ENCODE measurements around the gene C10orf90. TPM values are rescaled to one million over a fixed set of nuclear protein-coding genes. Genes with fewer than 3 reads are reported as not detected.

C10orf90 gene
- total RNA-seq, 1 donor from 2014 or later = not detected

DNA sequence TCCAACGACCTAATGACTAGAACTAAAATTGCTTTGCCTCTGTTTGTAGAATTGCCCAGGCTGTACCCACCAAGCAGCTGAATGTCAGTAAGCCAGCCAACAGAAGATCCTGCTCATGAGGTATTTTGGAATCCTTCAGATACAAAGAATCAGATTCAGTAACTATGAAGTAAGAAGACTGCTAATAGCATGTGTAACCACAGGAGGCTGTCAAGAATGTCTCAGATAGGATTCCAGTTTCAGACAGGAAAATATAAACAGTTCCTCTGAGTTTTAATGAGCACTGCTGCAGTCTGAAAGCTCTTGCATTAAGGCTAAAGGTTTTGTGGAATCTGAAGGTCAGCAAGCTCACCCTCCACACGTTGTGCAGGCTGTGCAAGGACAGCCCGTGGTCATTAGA, 169.6 kb downstream of the C10orf90 start:
- no peak for DNase-seq

DNA sequence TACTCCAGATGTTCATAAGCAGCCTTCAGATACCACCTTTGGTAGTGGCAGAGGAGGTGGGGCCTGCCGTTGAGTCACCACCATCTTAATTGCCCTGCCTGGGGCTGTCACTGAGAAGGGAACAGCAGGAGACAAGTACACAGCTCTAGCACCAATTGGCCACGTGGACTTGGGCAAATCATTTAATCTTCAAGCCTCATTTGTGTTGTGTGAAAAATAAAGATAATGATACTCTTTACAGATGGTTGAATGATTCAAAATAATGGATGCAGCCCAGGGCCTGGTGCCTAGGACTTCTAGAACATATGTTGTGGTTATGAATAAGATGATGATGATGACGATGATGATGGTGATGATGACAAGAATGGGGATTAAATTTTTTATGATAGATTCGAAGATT, 170.3 kb downstream of the C10orf90 start:
- no peak for DNase-seq

DNA sequence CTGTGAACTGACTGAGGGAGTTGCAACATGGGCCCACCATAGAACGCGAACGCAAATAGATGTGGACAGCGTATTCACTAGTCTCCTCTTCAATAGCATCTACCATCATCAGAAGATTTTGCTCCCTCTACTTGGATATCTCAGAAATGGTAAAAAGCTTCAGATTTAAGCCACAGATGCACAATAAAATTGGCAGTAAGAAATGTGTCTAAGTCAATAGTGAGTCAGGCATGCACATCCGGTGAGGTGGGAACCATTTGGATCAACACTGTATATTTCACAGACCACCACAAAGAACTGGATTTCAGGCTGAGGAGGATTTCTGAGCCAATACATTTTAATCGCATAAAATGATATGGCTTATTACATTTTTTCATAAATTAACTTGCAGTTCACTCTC, 170.7 kb downstream of the C10orf90 start:
- DNase-seq = no peak

DNA sequence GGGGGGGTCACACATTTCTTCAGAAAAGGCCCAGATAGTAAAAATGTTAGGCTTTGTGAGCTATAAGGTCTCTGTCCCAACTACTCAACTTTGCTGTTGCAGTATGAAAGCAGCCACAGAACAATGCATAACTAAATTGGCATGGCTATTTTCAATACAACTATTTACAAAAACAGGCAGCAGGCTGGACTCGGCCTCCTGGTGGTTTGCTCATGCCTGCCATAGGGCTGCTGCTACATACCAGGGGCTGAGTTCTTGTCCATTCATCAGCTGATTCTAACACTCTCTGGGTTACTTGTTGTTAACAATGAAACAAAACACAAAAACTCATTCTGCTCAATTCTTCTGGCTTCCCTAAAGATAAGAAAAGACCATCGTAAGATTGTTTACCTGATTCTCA, 172.8 kb downstream of the C10orf90 start:
- DNase-seq = no peak

DNA sequence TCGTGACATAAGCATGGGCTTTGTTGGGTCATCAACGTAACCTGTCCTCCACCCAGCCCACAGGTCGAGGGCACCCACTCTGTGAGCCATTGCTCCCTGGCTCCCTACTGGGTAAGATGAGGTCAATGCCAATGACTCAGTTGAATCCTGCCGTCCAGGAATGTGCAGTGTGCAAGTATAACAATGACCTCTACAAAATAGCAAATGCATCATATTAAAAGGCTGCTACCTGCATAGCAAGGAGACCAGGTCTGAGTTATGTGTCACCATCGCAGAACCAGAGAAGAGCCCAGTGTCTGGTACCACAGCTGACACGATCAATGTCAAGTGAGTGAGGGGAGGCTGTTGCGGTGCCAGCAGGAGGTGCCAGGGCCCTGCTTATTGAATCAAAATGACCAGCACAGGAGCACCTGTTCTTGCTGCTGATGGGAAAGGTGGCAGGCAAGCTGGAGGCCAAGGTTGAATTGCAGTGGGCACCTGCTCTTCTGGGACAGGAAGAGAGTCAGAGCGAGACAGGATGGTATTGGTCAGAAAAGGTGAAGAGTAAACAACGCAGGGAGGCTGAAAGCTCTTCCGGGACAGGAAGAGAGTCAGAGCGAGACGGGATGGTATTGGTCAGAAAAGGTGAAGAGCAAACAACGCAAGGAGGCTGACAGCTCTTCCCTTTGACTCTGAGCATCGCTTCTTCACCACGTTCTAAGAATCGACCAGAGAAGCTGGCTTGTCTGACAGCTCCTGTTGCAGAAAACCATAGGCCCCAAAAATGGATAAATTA, 173.5 kb downstream of the C10orf90 start:
- no peak for DNase-seq

DNA sequence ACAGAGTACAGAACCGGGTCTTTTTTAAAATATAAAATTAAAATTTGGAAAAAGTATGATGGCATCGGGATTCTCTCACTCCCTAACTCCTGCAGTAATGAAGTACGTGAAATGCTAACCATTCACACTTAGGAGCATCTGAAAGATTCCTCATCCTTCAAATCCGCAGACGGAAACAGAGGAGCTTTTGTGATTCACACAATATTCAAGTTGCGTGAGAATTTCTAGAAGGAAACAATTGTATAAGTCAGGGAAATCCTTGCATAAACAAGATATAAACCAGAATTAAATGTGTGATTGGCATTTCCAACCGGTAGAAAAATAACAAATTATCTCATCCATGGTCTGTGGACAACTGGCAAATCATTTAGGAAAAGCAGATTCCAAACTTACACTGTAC, 179.0 kb downstream of the C10orf90 start:
- DNase-seq = no peak

DNA sequence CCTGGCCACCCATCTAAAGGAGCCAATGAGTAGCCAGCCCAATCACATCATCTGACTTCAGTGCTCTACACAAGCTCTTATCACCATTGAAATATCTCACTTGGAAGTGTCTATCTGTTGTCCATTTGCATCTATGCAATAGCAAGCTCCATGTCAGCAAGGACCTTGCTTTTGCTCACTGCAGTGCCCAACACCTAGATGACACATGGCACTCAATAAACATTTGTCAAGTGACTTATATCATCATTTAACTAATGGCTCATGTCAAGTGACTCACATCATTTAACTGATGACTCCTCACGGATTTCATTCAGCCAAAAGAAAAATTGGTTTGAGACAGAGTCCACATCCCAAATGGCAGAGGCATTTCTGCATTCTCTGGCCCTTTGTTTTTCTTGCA, 189.3 kb downstream of the C10orf90 start:
- DNase-seq = no peak

DNA sequence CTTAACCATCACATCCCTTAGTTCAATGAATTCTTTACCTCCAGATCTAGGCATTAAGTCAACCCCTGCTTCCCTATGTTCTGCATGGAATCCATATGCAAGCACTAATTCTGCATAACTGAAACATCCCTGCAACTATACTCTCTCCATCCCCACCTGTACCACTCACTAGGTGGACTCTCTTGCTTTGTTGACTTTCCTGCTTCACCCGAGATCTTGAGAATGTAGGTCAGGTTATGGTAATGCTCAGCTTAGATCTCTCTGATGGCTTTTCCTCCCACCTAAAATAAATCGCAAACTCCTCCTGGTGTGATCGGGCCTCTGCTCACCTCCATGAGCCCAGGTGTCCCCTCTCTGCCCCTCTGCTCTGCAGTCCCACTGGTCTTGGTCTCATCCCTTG, 189.8 kb downstream of the C10orf90 start:
- DNase-seq = no peak

DNA sequence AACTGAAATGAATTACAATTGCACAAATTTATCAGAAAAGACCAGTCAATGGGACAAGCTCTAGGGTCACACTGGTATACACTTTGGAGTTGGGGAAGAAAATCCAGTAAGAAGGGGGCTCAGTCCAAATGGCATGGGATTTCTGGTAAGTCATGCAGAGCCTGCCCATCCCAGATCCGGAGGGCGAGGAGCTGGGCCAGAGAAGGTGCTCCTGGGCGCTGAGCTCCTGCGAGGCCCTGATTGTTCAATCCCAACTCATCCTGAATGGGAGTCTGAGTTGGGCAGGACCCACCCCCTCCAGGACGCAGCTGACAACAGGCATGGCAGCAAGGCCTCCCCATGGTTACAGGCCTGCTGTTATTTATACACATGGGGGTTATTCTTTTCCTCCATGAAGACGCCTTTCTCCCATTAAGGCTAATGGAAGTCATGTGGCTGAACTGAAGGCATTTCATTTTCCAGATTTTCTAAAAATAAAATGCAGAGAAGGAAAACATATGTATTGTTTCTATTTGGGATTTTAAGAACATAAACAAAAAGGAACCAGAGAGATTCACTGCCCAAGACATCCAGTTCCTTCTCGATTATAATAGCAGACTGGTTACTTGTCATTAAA, 191.1 kb downstream of the C10orf90 start:
- DNase-seq = no peak

DNA sequence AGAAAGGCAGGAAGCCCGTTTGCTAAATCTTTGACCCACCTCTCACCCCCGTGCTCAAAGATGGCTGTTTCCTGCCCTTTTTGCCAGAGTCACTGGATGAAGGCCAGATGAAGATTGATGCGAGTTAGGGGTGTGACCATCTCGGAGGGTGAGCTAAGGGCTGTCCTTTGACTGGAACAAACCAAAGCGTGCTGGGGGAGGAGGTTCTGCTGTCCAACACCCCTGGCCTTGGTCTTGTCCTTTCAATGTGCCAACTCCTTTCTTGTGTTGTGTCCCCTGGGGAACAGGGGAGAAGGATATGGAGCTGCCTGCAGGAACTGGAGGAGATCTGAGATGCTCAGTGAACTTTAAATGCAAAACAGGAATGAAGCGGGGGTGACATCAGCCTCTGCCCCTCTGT, 191.9 kb downstream of the C10orf90 start:
- no peak for DNase-seq

DNA sequence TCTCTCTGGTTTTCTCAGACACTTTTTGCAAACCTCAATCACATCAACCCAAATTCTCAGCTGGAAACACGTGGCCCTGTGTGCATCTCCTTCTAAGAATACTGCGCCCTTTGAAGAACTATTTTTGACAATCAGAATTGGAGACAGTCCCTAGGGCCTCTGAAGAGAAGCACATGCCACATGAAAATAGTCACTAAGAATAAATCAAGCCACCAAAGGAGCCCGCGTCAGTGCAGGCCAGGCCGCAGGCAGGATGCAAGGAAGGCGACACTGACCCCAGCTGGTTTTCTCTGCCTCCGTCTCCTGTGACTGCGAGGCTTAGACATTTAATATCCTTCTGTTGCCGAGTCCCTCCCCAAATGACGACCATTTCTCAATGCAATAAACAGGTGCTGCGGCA, 194.2 kb downstream of the C10orf90 start:
- no peak for DNase-seq

DNA sequence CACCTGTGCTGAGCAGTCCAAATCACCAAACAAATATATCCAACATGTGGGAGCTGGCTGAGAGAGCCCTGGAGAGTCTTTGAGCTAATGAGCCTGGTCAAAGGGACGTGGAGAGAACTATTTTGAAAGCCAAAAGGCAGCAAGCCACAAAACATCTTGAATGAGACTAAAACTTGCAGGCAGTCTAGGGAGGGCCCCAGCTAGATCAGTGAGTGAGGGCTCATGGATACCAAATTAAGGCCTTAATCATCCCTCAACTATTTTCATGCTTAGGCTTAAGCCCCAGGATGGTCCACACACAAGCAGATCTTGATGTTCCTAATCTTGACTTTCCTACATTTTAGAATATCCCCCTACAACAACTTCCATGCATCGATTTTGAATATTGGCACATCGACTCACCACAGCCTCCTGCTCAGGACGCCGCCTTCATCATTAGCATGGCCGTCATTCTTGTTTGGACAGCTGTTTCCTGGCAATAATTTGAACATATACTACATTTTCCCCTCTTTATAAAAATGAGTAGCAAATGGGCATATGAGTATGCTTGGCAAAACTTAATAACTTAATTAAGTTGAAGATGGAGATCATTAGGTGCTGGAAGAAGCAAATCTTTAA, 195.3 kb downstream of the C10orf90 start:
- DNase-seq = no peak

DNA sequence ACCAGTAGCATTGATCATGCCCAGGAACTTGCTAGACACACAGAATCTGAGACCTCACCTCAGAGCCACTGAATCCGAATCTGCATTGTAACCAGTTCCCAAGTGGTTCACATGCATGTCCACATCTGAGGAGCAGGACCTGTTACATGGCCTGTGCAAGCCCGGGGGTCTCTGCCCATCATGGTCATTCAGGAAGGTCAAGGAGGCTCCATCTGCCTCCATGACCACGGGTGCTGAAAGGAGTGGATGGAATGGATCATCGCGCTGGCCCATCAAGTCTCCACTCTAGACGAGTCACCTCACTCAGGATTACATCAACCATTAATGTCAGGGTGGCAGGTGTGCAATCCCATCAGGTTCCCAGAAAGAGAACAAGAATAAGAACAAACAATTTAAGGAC, 196.5 kb downstream of the C10orf90 start:
- DNase-seq = no peak

DNA sequence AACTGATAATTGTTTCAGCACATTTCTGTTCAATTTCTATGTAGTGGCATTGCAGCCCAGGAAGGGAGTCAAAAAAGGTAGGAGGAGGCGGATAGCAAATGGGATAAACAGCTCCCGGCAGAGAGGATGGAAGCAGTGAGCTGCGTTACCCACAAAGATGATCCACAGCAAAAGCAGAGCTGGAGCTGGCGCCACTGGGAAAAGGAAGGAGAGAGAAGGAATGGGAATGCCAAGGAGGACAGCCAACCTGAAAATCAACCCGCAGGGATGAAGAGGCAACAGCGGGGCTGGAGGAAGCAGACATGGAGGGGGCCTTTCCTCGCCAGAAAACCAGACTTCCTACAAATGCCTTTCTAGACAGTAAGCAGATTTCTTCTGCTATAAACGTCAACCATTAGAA, 199.5 kb downstream of the C10orf90 start:
- no peak for DNase-seq

DNA sequence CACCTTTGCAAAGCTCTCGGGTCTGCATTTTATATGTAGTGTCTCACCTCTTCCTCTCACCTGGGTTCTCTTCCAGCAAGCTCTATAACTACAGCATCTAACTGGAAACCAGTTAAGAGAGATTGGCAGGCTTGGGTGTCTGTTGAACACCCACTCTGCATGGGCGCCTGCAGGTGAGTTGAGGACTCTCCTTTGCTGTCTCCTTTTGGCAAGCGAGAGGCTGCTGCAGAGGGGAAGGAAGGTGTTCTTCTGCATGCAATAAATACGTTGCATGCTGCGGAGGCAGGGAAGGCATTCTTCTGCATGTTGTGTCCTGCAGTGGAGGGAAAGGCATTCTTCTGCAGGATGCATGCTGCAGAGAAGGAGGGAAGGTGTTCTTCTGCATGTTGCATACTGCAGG, 200.8 kb downstream of the C10orf90 start:
- DNase-seq = no peak

DNA sequence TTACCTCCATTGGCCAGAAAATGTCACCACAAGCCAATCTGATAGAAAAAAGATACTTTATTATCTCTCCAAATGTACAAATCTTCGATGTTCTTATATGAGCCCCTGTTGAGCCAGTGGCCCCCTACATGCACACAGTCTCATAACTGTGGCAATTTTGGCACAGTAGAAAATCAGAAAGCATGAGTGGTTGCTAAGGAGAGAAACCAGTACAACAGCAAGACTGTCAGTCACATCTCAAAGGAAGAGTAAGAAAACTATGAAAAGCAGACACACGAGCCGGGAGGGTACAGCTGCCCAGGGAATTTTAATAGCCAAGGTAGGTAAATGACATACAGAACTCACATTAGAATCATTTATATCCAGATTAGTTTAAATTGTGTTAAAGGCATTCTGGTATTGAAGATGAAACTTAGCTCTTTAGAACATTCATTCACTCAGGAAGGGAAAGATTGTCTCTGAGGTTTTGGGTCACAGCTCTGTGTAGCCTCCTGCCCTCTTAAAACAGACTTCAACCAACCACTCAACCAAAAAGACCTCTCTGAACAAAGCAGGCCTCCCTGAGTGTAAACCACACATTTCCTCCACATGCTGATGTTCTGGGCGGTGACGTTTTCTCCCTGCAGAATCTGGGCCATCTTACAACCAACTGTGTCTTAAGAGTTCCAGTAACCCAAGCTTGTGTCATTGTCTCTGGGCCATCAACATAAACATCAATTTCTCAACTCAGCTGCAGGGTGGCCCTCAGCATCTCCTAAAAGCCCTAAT, 201.4 kb downstream of the C10orf90 start:
- DNase-seq = no peak

DNA sequence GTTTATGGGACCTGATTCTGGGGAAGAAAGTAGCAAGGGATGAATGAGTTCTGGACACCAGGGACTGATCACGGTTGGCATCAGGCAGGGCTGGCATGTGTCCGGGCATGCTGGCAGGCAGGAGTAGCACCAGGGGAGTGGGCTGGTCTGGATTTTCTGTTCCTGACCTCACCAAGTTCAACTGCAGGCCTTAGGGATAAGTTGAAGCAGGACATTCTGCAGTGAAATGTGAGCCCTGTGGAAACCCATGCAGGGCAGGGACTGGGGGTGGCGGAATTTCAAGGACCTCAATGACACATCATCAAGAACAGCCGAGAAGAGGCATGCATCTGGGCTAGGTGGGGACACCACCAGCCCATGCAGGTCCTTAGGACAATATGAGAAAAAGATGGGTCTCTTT, 202.0 kb downstream of the C10orf90 start:
- no peak for DNase-seq

DNA sequence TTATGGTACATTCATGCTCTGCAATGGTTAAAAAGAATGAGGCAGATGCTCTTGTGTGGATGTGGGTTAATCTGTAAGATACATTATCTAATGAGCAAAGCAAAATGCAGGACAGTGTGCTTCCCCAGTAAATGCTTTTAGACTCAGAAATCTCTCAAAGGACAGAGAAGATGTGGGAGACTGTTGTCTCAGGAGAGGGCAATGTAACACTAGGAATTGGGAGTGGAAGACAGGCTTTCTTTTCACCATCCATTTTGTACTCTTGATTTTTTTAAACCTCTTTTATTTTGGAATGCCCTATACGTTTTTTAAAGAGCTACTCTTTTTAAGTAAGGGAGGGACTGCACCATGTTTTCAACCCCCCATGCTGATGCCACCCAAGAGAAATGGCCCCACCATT, 204.7 kb downstream of the C10orf90 start:
- no peak for DNase-seq

DNA sequence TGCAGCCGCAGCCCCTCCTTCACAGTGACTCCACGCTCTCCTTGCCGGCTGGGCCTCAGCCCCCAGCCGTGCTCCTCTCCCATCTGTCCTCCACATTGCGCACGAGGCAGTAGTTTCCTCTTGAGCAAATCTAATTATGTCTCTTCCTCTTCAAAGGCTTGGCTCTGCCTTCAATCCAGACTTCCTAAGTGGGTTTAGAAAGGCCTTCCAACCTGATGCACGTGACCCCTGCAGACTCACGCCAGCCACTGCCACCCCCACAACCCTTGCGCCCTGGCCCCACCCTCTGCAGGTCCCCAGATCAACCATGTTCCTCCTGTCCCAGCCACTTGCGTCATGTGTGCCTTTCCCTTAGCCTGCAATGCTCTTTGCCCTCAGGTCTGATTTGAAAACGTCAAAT, 207.2 kb downstream of the C10orf90 start:
- no peak for DNase-seq

DNA sequence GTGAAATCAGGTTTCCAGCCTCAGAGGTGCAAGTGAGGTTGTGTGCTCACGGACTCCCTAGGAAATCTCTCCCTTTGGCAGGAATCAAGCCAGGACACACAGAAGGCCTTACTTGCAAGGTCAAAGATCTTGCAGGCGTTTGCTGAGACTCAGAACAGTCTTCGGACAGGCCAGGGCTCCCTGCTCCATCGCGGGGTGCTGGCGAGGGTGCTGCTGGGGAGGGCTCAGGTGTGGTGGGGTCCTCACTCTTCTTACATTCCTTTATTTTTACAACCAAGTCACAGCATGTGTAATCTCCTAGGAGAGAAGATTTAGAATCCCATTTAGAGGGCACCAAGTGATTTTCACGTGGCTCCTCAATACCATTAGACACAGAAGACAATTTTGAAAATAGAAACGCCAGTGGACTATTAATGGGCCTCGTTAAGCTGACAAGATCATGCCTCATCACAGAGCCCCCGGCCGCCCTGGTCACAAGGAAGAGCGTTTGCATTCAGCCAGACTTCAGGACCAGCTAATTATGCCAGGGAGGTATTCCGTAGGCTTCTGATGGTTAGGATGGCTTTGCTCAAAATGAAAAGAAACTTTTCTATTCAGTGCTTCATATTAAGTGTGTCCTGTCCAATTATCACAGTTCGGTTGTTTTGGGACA, 209.1 kb downstream of the C10orf90 start:
- no peak for DNase-seq

DNA sequence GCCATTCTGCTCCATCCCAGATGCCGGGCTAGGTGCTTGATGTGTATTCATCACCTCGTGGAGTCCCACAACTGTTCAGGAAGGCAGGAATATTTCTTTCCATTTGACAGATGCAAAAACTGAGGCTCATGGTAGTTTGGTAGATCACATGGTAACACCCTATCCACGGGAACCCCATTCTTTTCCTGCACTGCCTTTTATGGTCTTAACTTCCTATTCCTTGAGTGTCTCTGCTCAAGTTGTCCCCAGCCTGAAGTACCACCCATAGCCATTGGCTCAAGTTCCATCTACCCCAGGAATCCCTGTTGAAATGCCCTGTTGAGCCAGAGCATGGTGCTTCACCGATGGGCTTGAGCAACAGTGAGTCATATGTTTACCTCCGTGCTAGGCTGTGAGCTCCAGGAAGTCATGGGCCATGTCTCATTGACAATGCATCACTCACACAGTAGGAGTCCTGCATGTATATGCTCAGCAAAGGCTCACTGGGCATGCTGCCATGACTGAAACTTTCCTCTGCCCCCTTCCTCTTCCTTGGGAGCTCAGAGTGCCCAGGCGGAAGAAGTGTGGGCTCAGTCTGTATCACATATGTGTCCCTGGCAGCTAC, 210.5 kb downstream of the C10orf90 start:
- no peak for DNase-seq

DNA sequence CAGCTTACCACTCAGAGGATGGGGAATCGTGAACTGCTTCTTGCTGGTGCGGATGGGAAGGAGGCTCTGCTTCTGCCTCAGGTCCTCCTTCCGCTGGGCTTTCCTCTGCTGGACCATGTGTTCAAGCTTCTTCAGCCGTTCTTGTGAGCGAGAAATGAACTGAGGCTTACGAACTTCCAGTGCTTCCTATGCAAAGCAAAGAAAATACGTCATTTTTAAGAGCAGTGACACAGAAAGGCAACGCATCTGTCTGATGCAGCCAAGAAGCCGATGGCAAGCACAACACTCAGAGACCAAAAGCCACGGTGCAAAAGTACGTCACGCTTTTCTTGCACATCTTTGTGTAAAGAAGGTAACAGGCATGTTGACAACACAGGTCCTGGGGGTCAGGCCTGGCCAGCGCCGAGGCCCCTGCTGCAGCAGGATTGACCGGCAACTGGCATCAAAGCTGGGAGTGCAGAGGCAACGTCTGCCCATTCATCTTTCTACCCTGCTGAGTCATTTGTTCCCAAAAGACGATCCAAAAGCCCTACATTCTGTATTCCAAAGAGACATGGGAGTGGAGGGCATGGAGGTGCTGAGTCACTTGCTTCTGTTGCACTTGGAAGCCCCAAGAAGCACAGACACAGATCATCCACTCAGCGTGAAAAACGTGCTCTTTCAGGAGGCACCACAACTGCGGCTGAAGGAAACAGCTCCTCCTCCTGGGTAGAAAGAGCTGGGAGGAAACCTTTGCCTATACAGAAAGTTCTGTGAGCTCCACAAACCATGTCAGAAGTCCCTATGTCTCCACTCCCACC, 211.3 kb downstream of the C10orf90 start:
- no peak for DNase-seq
